D341Med (cell line): ENCODE data around the gene KHNYN.

ENCODE experiments used
- DNase-seq: peaks from one replicate; pipeline ENCODE4 v3.0.0; 2012; ENCODE audit warnings: low spot score

KHNYN gene

DNA sequence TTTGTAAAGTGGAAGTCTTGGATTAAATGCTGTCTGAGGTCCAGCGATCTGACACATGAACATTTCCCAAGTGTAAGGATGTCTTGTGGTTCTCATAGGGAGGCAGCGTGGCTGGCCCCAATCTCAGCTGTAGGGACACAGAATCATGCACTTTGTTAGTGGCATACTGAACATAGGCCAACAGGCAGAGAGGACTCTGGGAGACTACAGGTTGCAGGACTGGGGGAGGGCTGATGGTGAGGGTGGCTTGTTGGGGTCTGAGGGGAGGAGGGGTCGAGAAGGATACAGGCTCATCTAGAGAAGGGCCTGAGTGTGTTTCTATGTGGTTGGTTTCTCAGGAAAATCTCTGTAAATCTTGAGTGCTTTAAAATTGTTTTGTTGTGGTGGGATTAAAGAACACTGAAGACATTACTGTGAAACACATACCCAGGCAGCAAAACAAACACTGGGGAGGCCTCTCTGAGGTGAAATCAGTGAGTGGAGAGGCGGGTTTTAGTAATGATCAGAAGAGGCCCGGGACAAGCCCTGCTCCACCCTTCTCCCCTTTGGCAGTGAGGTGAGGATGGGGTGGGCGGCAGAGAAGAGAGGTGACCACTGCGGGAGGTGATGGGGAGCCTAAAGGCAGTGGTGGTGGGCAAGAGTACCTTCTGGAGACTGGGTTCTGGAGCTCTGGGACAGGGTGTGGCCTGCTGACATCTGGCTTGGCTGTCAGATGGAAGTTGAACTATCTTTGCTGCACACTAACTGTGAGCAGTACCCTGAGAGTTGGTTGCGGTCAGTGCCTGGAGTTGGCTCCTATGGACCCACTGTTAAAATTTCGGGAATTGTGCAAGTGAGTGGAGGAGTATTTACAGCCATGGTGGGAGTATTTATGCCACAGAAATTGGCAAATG is 27.7 kb upstream of the KHNYN start:
- no peak for DNase-seq

GRCh38 chr14:24403294-24403998 is 26.3 kb upstream of the KHNYN start:
- no peak for DNase-seq

- no peak for DNase-seq
Measured at GRCh38 chr14:24404814-24405213, 24.9 kb upstream of the KHNYN start.

- no peak for DNase-seq
Measured at GRCh38 chr14:24406416-24406815, 23.3 kb upstream of the KHNYN start.

GRCh38 chr14:24407608-24408325 is 22.0 kb upstream of the KHNYN start:
- no peak for DNase-seq

GRCh38 chr14:24408764-24409163 is 21.0 kb upstream of the KHNYN start:
- no peak for DNase-seq

- DNase-seq = no peak
Measured at GRCh38 chr14:24409192-24409591, 20.6 kb upstream of the KHNYN start.

- no peak for DNase-seq
Measured at GRCh38 chr14:24409956-24410355, 19.8 kb upstream of the KHNYN start.

DNA sequence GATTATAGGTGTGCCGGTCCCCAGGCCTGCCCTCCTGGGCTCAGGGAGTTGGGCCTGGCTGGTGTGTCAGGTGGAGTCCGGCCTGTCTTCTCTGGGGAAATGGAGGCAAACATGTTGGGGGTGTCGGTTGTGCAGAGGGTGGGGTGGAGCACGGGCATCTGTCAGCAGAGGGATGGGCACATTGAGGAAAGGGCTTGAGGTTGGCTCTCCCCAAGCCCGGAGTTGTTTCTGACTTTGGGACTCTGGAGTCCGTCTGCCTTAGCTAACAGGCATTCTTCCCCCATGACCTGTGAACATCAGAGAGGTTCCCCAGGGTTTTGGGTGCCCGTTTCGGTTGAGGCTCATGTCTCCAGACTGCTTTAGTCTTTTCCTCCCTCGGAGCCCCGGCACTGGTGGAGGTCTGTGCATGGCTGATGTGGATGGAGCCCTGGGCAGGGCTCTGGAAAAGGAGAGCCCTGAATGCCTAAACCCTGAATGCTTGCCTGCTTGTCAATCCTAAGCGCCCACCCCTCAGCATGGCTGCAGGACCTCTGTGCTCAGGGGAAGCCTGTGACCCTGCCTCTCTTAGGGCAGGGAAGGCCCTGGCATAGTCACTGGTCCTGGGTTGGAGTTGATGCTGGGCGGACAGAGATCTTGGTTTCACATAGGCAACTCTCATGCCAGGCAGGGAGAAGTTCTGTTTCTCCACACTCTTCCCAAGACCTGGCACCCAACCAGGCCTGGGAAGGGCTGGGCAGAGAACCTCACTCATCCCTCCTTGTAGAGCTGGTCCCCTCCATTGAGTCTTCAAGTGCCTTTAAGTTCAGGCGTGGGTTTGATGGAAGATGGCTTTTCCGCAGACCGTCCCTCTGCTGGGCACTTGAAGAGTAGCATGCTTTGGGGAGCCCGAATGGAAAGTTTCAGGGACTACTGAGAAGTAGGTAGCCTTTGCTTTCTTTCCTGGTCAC is 18.0 kb upstream of the KHNYN start:
- peak; percentile 71 for DNase-seq

- DNase-seq = no peak
Measured at GRCh38 chr14:24414077-24414476, 15.7 kb upstream of the KHNYN start.

- DNase-seq = no peak
Measured at GRCh38 chr14:24414732-24415420, 14.9 kb upstream of the KHNYN start.

DNA sequence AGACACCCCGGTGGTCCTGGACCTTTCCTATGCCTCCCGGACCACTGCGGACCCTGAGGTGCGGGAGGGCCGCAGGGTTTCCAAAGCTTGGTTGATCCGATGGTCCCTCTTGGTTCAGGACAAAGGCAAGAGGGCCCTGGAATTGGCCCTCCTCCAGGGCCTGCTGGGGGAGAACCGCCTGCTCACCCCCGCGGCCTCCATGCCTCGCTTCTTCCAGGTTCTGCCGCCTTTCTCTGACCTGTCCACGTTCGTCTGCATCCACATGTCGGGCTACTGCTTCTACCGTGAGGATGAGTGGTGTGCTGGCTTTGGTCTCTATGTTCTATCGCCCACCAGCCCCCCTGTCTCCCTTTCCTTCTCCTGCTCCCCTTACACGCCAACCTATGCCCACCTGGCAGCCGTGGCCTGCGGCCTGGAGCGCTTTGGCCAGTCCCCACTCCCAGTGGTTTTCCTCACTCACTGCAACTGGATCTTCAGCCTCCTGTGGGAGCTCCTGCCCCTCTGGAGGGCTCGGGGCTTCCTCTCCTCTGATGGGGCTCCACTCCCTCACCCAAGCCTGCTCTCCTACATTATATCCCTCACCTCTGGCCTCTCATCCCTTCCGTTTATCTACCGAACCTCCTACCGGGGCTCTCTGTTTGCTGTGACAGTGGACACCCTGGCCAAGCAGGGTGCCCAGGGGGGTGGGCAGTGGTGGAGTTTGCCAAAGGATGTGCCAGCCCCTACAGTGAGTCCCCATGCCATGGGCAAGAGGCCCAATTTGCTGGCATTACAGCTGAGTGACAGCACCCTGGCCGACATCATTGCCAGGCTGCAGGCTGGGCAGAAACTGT is 14.1 kb upstream of the KHNYN start:
- DNase-seq = no peak

GRCh38 chr14:24416254-24416931 is 13.4 kb upstream of the KHNYN start:
- DNase-seq = no peak

- no peak for DNase-seq
Measured at GRCh38 chr14:24416932-24417619, 12.7 kb upstream of the KHNYN start.

- no peak for DNase-seq
Measured at GRCh38 chr14:24417832-24418491, 11.8 kb upstream of the KHNYN start.

- no peak for DNase-seq
Measured at GRCh38 chr14:24418492-24418873, 11.3 kb upstream of the KHNYN start.

GRCh38 chr14:24422261-24422660 is 7.5 kb upstream of the KHNYN start:
- DNase-seq = no peak
